HFFc6 (cell line): ENCODE results near the gene STPG1. TPM values are rescaled to one million over a fixed set of nuclear protein-coding genes. Genes with fewer than 3 reads are reported as not detected.

Experiments
- DNase-seq: peaks from one replicate; pipeline ENCODE4 v3.0.0-alpha.2; 2018
- H3K27ac Mint-ChIP-seq: 2 replicates; pipeline ENCODE4 v1.8.0; 2020; ENCODE audit warnings: mild to moderate bottlenecking, mixed read lengths
- H3K27me3 Mint-ChIP-seq: 2 replicates; pipeline ENCODE4 v1.8.0; 2021; ENCODE audit warnings: mild to moderate bottlenecking, moderate library complexity, mixed read lengths; ENCODE audit not compliant: insufficient read depth
- H3K36me3 Mint-ChIP-seq: 2 replicates; pipeline ENCODE4 v1.8.0; 2021; ENCODE audit warnings: low read depth, mixed read lengths
- H3K4me1 Mint-ChIP-seq: 2 replicates; pipeline ENCODE4 v1.8.0; 2020; ENCODE audit warnings: low read depth, mixed read lengths
- H3K4me3 Mint-ChIP-seq: 2 replicates; pipeline ENCODE4 v1.8.0; 2020; ENCODE audit warnings: mild to moderate bottlenecking, moderate library complexity, mixed read lengths
- H3K9me3 Mint-ChIP-seq: 2 replicates; pipeline ENCODE4 v1.8.0; 2020; ENCODE audit warnings: mild to moderate bottlenecking, mixed read lengths
- total RNA-seq, 6 experiments: library from RNA; stranded (reverse); fragmentation: NEBNext Ultra II Directional; extraction: Animal tissue kit (Norgen Biotek cat#: 25700); gene quantifications; 2 replicates in 1 of 6; 3 replicates in 5 of 6; pipeline ENCODE4 v1.2.3, GENCODE V29; 2021
- TF ChIP-seq, protein P1 (sequence below): fragments of 200-600 bp; sonication (generic); IDR thresholded peaks from 2 replicates; pipeline ENCODE4 v1.5.0; 2021; ENCODE audit warnings: antibody characterized with exemption, mild to moderate bottlenecking

STPG1 gene
- total RNA-seq, 6 experiments from 2014 or later = 8.8 to 13.0 (median 11.0) TPM

GRCh38 chr1:24374891-24375786 is 38.4 kb downstream of the STPG1 start:
- Mint-ChIP-seq H3K9me3 (no peaks in the 10 kb centered on the region), H3K4me1 (peaks cover 17% of the 10 kb centered on the region), H3K27me3 (peaks cover 3% of the 10 kb centered on the region), H3K4me3 (no peak overlapping the region), H3K36me3 (peaks cover 26% of the 10 kb centered on the region), H3K27ac (no peak overlapping the region)
- DNase-seq = no peak
- TF ChIP-seq, protein P1, sequence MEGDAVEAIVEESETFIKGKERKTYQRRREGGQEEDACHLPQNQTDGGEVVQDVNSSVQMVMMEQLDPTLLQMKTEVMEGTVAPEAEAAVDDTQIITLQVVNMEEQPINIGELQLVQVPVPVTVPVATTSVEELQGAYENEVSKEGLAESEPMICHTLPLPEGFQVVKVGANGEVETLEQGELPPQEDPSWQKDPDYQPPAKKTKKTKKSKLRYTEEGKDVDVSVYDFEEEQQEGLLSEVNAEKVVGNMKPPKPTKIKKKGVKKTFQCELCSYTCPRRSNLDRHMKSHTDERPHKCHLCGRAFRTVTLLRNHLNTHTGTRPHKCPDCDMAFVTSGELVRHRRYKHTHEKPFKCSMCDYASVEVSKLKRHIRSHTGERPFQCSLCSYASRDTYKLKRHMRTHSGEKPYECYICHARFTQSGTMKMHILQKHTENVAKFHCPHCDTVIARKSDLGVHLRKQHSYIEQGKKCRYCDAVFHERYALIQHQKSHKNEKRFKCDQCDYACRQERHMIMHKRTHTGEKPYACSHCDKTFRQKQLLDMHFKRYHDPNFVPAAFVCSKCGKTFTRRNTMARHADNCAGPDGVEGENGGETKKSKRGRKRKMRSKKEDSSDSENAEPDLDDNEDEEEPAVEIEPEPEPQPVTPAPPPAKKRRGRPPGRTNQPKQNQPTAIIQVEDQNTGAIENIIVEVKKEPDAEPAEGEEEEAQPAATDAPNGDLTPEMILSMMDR = no peak

GRCh38 chr1:24373710-24374109 is 39.9 kb downstream of the STPG1 start:
- TF ChIP-seq, protein P1 = no peak
- H3K9me3 Mint-ChIP-seq = no peaks in the 10 kb centered on the region
- H3K4me3 Mint-ChIP-seq = no peak overlapping the region
- DNase-seq = no peak
- peaks cover 16% of the 10 kb centered on the region for H3K36me3 Mint-ChIP-seq
- H3K27me3 Mint-ChIP-seq = peaks cover 3% of the 10 kb centered on the region
- peaks cover 10% of the 10 kb centered on the region for H3K4me1 Mint-ChIP-seq
- H3K27ac Mint-ChIP-seq = no peak overlapping the region

GRCh38 chr1:24373044-24373443 is 40.5 kb downstream of the STPG1 start:
- peaks cover 3% of the 10 kb centered on the region for H3K27me3 Mint-ChIP-seq
- peaks cover 10% of the 10 kb centered on the region for H3K4me1 Mint-ChIP-seq
- no peak overlapping the region for H3K27ac Mint-ChIP-seq
- no peaks in the 10 kb centered on the region for H3K9me3 Mint-ChIP-seq
- no peak overlapping the region for H3K4me3 Mint-ChIP-seq
- DNase-seq = no peak
- peaks cover 15% of the 10 kb centered on the region for H3K36me3 Mint-ChIP-seq
- TF ChIP-seq, protein P1 = no peak

DNA sequence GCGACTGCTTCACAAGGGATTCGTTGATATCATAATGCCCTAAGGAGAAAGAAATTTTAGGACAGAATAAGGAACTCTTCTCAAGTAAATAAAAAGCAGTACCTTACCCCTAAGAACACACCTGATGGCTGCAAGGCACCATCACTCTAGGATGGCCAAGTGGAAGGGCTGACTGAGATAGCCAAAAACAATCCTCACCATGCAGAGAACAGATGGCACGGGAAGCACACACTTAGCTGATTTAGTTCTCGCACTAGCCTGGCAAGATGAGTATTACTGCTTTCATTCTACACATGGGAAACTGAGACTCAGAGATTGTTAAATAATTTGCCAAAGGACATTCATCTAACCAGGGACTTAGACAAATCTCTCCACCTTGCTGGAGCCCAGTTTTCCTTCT is 43.8 kb downstream of the STPG1 start:
- H3K27ac Mint-ChIP-seq = no peak overlapping the region
- no peaks in the 10 kb centered on the region for H3K9me3 Mint-ChIP-seq
- H3K36me3 Mint-ChIP-seq = peaks cover 13% of the 10 kb centered on the region; the same call in 1 of the 2 replicates
- H3K4me3 Mint-ChIP-seq = no peak overlapping the region
- peaks cover 22% of the 10 kb centered on the region for H3K4me1 Mint-ChIP-seq
- no peak for DNase-seq
- H3K27me3 Mint-ChIP-seq = peaks cover 9% of the 10 kb centered on the region
- TF ChIP-seq, protein P1 = no peak

- TF ChIP-seq, protein P1 = no peak
- Mint-ChIP-seq H3K9me3 (no peaks in the 10 kb centered on the region), H3K36me3 (peaks cover 11% of the 10 kb centered on the region; the same call in 1 of the 2 replicates), H3K27ac (no peak overlapping the region), H3K27me3 (peaks cover 9% of the 10 kb centered on the region), H3K4me3 (no peak overlapping the region), H3K4me1 (peaks cover 25% of the 10 kb centered on the region)
- DNase-seq = no peak
These were observed 44.4 kb downstream of the STPG1 start for GRCh38 chr1:24369199-24369598.
